Measurements from ENCODE around the gene MSANTD7. TPM values are rescaled to one million over a fixed set of nuclear protein-coding genes. Genes with fewer than 3 reads are reported as not detected.
"Not testable (repeated sequence)": the region's sequence is repeated elsewhere in the genome, so short reads cannot be mapped to it uniquely, and the experiment has no call there.

Gene MSANTD7
- total RNA-seq, 1 donor from 2014 or later = 6.7 TPM

- ATAC-seq (no peak), DNase-seq (no peak)
- TF ChIP-seq CTCF (IDR thresholded peaks at IDR 0.05) = no peak
- Histone ChIP-seq H3K4me3 (no peak overlapping the region), H3K9me3 (no peaks in the 10 kb centered on the region), H3K36me3 (peaks cover 34% of the 10 kb centered on the region), H3K4me1 (no peaks in the 10 kb centered on the region), H3K27me3 (no peaks in the 10 kb centered on the region), H3K27ac (no peak overlapping the region)
- intact Hi-C loops (cut with DNase I) = no loop called here
Measured at GRCh38 chr10:14858338-14858960, 20.3 kb downstream of the MSANTD7 start.

GRCh38 chr10:14859043-14859442 lies 20.9 kb downstream of the MSANTD7 start:
- intact Hi-C loops (cut with DNase I) = no loop called here
- Histone ChIP-seq H3K27ac (no peak overlapping the region), H3K9me3 (no peaks in the 10 kb centered on the region), H3K4me1 (no peaks in the 10 kb centered on the region), H3K4me3 (no peak overlapping the region), H3K36me3 (peaks cover 33% of the 10 kb centered on the region), H3K27me3 (no peaks in the 10 kb centered on the region)
- ATAC-seq (no peak), DNase-seq (no peak)
- TF ChIP-seq CTCF (IDR thresholded peaks at IDR 0.05) = no peak

- peaks cover 28% of the 10 kb centered on the region for H3K36me3 ChIP-seq
- TF ChIP-seq CTCF (IDR thresholded peaks at IDR 0.05) = no peak
- DNase-seq (no peak), ATAC-seq (no peak)
- no peak overlapping the region for H3K4me3 ChIP-seq
- no peak overlapping the region for H3K27ac ChIP-seq
- no peaks in the 10 kb centered on the region for H3K27me3 ChIP-seq
- intact Hi-C loops (cut with DNase I) = no loop called here
- H3K4me1 ChIP-seq = no peaks in the 10 kb centered on the region
- no peaks in the 10 kb centered on the region for H3K9me3 ChIP-seq
Measured at GRCh38 chr10:14859775-14860174, 21.7 kb downstream of the MSANTD7 start.

- intact Hi-C loops (cut with DNase I) = no loop called here
- TF ChIP-seq CTCF (IDR thresholded peaks at IDR 0.05) = no peak
- Histone ChIP-seq H3K4me1 (no peaks in the 10 kb centered on the region), H3K9me3 (no peaks in the 10 kb centered on the region), H3K4me3 (no peak overlapping the region), H3K27ac (no peak overlapping the region), H3K36me3 (peaks cover 23% of the 10 kb centered on the region), H3K27me3 (no peaks in the 10 kb centered on the region)
- DNase-seq = no peak
- ATAC-seq = no peak
Measured at GRCh38 chr10:14860791-14861190, 22.7 kb downstream of the MSANTD7 start.

- H3K4me3 ChIP-seq; DNase-seq; H3K27ac ChIP-seq; intact Hi-C loops (cut with DNase I); ATAC-seq; H3K9me3 ChIP-seq; H3K4me1 ChIP-seq; H3K27me3 ChIP-seq: not testable (repeated sequence)
- peaks cover 31% of the 10 kb centered on the region for H3K36me3 ChIP-seq
Measured at GRCh38 chr10:14864466-14864865, 26.4 kb downstream of the MSANTD7 start.

GRCh38 chr10:14864871-14865270 lies 26.8 kb downstream of the MSANTD7 start:
- H3K27me3 ChIP-seq; DNase-seq; intact Hi-C loops (cut with DNase I); H3K4me3 ChIP-seq; H3K27ac ChIP-seq; H3K4me1 ChIP-seq; H3K9me3 ChIP-seq; ATAC-seq: not testable (repeated sequence)
- H3K36me3 ChIP-seq = peaks cover 35% of the 10 kb centered on the region
